ENCODE data around the gene CCDC171. TPM values are rescaled to one million over a fixed set of nuclear protein-coding genes. Genes with fewer than 3 reads are reported as not detected.
A peak's percentile ranks its signal among the peaks of the same experiment; 100 is the strongest.

Gene CCDC171
- total RNA-seq, 1 donor = 5.8 TPM

DNA sequence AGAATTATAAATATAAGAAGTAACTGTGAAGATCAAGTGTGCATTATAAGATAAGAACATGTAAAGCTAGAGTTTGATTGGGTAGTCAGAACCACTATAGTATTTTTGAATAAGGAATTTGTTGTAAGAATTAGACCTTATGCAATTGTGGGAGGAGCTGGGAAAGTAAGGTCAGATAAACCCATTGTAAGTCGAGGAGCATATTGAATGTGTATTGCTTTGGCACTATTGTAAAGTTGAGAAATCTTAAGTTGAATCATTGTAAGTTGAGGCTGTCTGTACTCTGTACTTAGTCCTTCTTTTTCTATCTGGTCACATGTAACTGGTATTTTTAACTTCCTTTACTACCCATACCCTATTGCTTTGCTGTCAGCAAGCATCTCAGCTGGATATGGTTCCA, 158.7 kb downstream of the CCDC171 start:
- Histone ChIP-seq H3K9me3 (ENCODE audit: low read depth, low read length) (no peaks in the 10 kb centered on the region), H3K27me3 (ENCODE audit: insufficient read depth, low read length) (no peaks in the 10 kb centered on the region), H2AFZ (ENCODE audit: low read length) (no peak overlapping the region), H3K4me3 (ENCODE audit: insufficient read depth, low read length) (no peak overlapping the region), H4K20me1 (ENCODE audit: insufficient read depth, low read length) (no peaks in the 10 kb centered on the region), H3K79me2 (ENCODE audit: insufficient read depth, low read length) (no peaks in the 10 kb centered on the region), H3K4me1 (ENCODE audit: insufficient read depth, low read length) (no peaks in the 10 kb centered on the region), H3K4me2 (ENCODE audit: insufficient read depth, low read length) (no peak overlapping the region), H3K36me3 (ENCODE audit: insufficient read depth, low read length) (no peaks in the 10 kb centered on the region), H3K27ac (ENCODE audit: low read depth, low read length) (no peak overlapping the region)
- no peak for TF ChIP-seq CTCF (IDR thresholded peaks at IDR 0.05; ENCODE audit: extremely low read depth, low read depth, low read length)
- DNase-seq (ENCODE audit: insufficient read length, low spot score, missing footprints) = peak; percentile 36

DNA sequence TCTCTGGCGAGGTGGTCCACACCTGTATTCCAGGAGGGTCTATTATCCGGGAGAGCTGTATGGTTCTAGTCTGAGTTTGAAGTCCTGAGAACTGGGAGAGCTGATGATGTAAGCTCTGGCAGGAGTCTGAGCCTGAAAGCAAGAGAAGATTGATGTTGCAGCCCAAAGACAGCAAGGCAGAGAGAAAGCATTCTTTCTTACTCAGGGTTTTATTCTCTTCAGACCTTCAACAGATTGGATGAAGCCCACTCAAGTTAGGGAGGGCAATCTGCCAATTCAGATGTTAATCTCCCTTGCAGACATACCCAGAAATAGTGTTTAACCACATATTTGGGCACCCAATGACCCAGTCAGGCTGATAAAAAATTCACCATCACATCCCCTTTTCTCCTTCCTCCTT, 159.1 kb downstream of the CCDC171 start:
- no peak overlapping the region for H3K27ac ChIP-seq (ENCODE audit: low read depth, low read length)
- H3K36me3 ChIP-seq (ENCODE audit: insufficient read depth, low read length) = no peaks in the 10 kb centered on the region
- H3K9me3 ChIP-seq (ENCODE audit: low read depth, low read length) = no peaks in the 10 kb centered on the region
- H2AFZ ChIP-seq (ENCODE audit: low read length) = no peak overlapping the region
- DNase-seq (ENCODE audit: insufficient read length, low spot score, missing footprints) = no peak
- no peak overlapping the region for H3K4me2 ChIP-seq (ENCODE audit: insufficient read depth, low read length)
- TF ChIP-seq CTCF (IDR thresholded peaks at IDR 0.05; ENCODE audit: extremely low read depth, low read depth, low read length) = no peak
- no peaks in the 10 kb centered on the region for H3K4me1 ChIP-seq (ENCODE audit: insufficient read depth, low read length)
- no peaks in the 10 kb centered on the region for H4K20me1 ChIP-seq (ENCODE audit: insufficient read depth, low read length)
- H3K4me3 ChIP-seq (ENCODE audit: insufficient read depth, low read length) = no peak overlapping the region
- H3K27me3 ChIP-seq (ENCODE audit: insufficient read depth, low read length) = no peaks in the 10 kb centered on the region
- no peaks in the 10 kb centered on the region for H3K79me2 ChIP-seq (ENCODE audit: insufficient read depth, low read length)

- DNase-seq (ENCODE audit: insufficient read length, low spot score, missing footprints) = no peak
- H3K4me1 ChIP-seq (ENCODE audit: insufficient read depth, low read length) = no peaks in the 10 kb centered on the region
- TF ChIP-seq CTCF (IDR thresholded peaks at IDR 0.05; ENCODE audit: extremely low read depth, low read depth, low read length) = no peak
Observed at GRCh38 chr9:15714746-15715145, 161.9 kb downstream of the CCDC171 start.

GRCh38 chr9:15717290-15717967, 164.6 kb downstream of the CCDC171 start:
- Histone ChIP-seq H3K27ac (ENCODE audit: low read depth, low read length) (no peak overlapping the region), H3K4me1 (ENCODE audit: insufficient read depth, low read length) (no peaks in the 10 kb centered on the region), H3K36me3 (ENCODE audit: insufficient read depth, low read length) (no peaks in the 10 kb centered on the region), H2AFZ (ENCODE audit: low read length) (no peak overlapping the region), H4K20me1 (ENCODE audit: insufficient read depth, low read length) (no peaks in the 10 kb centered on the region), H3K4me3 (ENCODE audit: insufficient read depth, low read length) (no peak overlapping the region), H3K27me3 (ENCODE audit: insufficient read depth, low read length) (no peaks in the 10 kb centered on the region), H3K9me3 (ENCODE audit: low read depth, low read length) (no peaks in the 10 kb centered on the region), H3K4me2 (ENCODE audit: insufficient read depth, low read length) (no peak overlapping the region), H3K79me2 (ENCODE audit: insufficient read depth, low read length) (no peaks in the 10 kb centered on the region)
- TF ChIP-seq CTCF (IDR thresholded peaks at IDR 0.05; ENCODE audit: extremely low read depth, low read depth, low read length) = no peak
- no peak for DNase-seq (ENCODE audit: insufficient read length, low spot score, missing footprints)

More at GRCh38 chr9:15714746-15715145, 161.9 kb downstream of the CCDC171 start:
- Histone ChIP-seq H3K27me3 (ENCODE audit: insufficient read depth, low read length) (no peaks in the 10 kb centered on the region), H3K9me3 (ENCODE audit: low read depth, low read length) (no peaks in the 10 kb centered on the region), H3K27ac (ENCODE audit: low read depth, low read length) (no peak overlapping the region), H2AFZ (ENCODE audit: low read length) (no peak overlapping the region), H3K79me2 (ENCODE audit: insufficient read depth, low read length) (no peaks in the 10 kb centered on the region), H3K36me3 (ENCODE audit: insufficient read depth, low read length) (no peaks in the 10 kb centered on the region), H3K4me3 (ENCODE audit: insufficient read depth, low read length) (no peak overlapping the region), H3K4me2 (ENCODE audit: insufficient read depth, low read length) (no peak overlapping the region), H4K20me1 (ENCODE audit: insufficient read depth, low read length) (no peaks in the 10 kb centered on the region)

Data from osteoblast (primary cell).